Ishikawa (cell line): ENCODE results near the gene TAF4.

Source experiments
- CEBPB ChIP-seq: IDR thresholded peaks from 2 replicates; pipeline ENCODE4 v1.6.1; 2012
- EGR1 ChIP-seq: IDR thresholded peaks from 2 replicates; pipeline ENCODE4 v1.6.1; 2012
- EP300 ChIP-seq: IDR thresholded peaks from 2 replicates; pipeline ENCODE4 v1.6.1; 2012; ENCODE audit warnings: borderline replicate concordance
- FOXM1 ChIP-seq: IDR thresholded peaks from 2 replicates; pipeline ENCODE4 v1.6.1; 2012; ENCODE audit warnings: low read depth, borderline replicate concordance
- MAX ChIP-seq: IDR thresholded peaks from 2 replicates; pipeline ENCODE4 v1.6.1; 2012
- NFIC ChIP-seq: IDR thresholded peaks from 2 replicates; pipeline ENCODE4 v1.6.1; 2012
- RAD21 ChIP-seq: IDR thresholded peaks from 2 replicates; pipeline ENCODE4 v1.6.1; 2012; ENCODE audit warnings: low read depth
- REST ChIP-seq: IDR thresholded peaks from 2 replicates; pipeline ENCODE4 v1.6.1; 2012; ENCODE audit warnings: low read depth, mild to moderate bottlenecking
- TAF1 ChIP-seq: IDR thresholded peaks from 2 replicates; pipeline ENCODE4 v1.6.1; 2012; ENCODE audit warnings: low read depth, mild to moderate bottlenecking
- TCF12 ChIP-seq: IDR thresholded peaks from 2 replicates; pipeline ENCODE4 v1.6.1; 2012; ENCODE audit warnings: low read depth
- TEAD4 ChIP-seq: IDR thresholded peaks from 2 replicates; pipeline ENCODE4 v1.6.1; 2012
- USF1 ChIP-seq: IDR thresholded peaks from 2 replicates; pipeline ENCODE4 v1.6.1; 2012
- YY1 ChIP-seq: IDR thresholded peaks from 2 replicates; pipeline ENCODE4 v1.6.1; 2012; ENCODE audit warnings: low read depth

- TF ChIP-seq EP300 (no peak), USF1 (no peak), NFIC (no peak), TCF12 (no peak), RAD21 (no peak), REST (no peak), MAX (no peak), TAF1 (no peak), FOXM1 (no peak), CEBPB (no peak), EGR1 (no peak), TEAD4 (no peak), YY1 (no peak)
Observed at GRCh38 chr20:61972636-61973508, 92.8 kb downstream of the TAF4 start.
